ENCODE data around the gene SLC35D1.
"Not testable (repeated sequence)": the region's sequence is repeated elsewhere in the genome, so short reads cannot be mapped to it uniquely, and the experiment has no call there.

SLC35D1 gene

DNA sequence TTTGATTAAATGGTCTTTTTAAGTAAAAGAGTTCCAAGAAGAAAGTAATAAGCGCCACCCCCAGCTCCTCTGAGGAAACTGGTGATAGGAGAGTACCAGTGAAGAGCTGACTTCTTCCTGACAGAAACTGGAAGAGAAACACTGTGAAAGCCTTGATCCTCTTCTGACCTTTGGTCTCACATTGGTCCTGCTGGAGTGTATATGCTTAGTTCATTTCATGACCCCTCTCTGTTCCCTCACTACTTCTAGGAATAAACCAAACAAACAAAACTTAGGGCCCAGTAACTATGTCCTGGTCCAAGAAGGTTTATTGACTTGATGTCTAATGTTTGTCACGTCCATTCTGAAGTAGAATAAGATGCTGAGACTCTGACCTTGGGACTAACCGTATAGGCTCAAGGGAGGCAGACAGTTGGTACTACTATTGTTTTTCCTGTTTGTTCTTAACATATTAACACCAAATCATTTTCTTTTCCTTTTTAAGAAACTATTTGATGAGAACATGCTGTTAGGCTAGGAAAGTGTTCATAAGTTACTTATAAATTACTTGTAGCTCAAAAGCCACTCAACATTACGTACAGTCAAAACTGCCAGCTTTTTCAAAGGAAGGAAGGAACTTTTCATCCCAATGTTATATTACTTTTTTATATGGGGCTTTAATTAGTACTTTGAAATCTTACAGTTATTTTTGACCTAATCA, 71.2 kb downstream of the SLC35D1 start:
- Histone ChIP-seq H3K9me3 (ENCODE audit: low read length) (no peaks in the 10 kb centered on the region), H3K4me1 (ENCODE audit: insufficient read depth, low read length) (peaks cover 16% of the 10 kb centered on the region), H3K27ac (ENCODE audit: low read depth, low read length) (no peak overlapping the region), H3K4me3 (ENCODE audit: low read depth in 1 of 2, low read length in 2 of 2) (no peak overlapping the region), H3K9ac (ENCODE audit: low read length) (no peak overlapping the region), H3K36me3 (ENCODE audit: insufficient read depth, low read length) (peaks cover 33% of the 10 kb centered on the region), H3K27me3 (ENCODE audit: control insufficient read depth in 1 of 2, insufficient read depth in 2 of 2, low read length in 2 of 2) (no peaks in the 10 kb centered on the region)

DNA sequence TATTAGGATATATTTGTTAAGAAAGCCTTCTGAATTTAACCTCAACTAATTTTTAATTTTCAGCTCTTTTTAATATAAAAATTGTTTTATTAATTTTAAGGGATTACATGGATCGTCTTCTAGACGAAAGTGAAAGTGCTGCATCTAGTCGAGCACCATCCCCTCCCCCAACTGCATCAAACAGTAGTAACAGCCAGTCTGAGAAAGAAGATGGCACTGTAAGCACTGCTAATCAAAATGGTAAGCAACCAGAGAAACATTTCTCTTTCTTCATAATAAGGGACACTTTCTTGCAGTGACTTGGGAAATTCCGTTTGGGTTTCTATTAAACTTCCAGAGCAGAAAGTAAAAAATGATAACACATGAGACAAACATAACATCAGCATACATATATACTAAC, 72.3 kb downstream of the SLC35D1 start:
- Histone ChIP-seq H3K36me3 (ENCODE audit: insufficient read depth, low read length) (peaks cover 33% of the 10 kb centered on the region), H3K4me3 (ENCODE audit: low read depth in 1 of 2, low read length in 2 of 2) (peak overlapping the region in 1 of 2 donors; percentile 34), H3K9ac (ENCODE audit: low read length) (peak overlapping the region; percentile 72), H3K4me1 (ENCODE audit: insufficient read depth, low read length) (peaks cover 16% of the 10 kb centered on the region), H3K27ac (ENCODE audit: low read depth, low read length) (no peak overlapping the region), H3K27me3 (ENCODE audit: control insufficient read depth in 1 of 2, insufficient read depth in 2 of 2, low read length in 2 of 2) (no peaks in the 10 kb centered on the region), H3K9me3 (ENCODE audit: low read length) (no peaks in the 10 kb centered on the region)

DNA sequence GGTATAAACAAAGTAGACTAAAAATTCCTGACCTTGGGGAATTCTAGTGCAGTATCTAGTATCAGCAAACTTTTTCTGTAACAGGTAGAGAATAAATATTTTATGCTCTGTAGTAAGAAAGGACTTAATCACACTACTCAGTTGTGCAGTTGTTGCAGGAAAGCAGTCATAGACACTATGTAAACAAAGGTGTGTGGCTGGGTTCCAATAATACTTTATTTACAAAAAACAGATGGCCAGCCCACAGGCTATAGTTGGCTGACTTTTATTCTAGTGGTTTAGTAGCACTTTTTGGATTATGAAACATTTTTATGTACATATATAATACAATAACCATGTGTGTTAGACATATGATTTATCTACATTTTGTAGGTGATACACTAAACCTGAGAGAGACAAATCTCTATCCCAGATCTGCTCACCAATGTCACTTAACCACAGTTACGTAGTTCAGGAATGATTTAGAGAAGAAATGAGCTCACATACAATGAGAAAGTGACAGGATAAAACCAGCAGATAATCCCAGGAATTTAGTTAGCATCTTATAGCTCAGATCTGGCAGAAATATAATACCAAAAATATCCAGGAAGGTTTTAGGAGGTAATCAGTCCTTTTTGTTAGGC, 73.1 kb downstream of the SLC35D1 start:
- Histone ChIP-seq H3K27me3 (ENCODE audit: control insufficient read depth in 1 of 2, insufficient read depth in 2 of 2, low read length in 2 of 2) (no peaks in the 10 kb centered on the region), H3K27ac (ENCODE audit: low read depth, low read length) (no peak overlapping the region), H3K4me3 (ENCODE audit: low read depth in 1 of 2, low read length in 2 of 2) (no peak overlapping the region), H3K36me3 (ENCODE audit: insufficient read depth, low read length) (peaks cover 33% of the 10 kb centered on the region), H3K9ac (ENCODE audit: low read length) (peak overlapping the region; percentile 72), H3K4me1 (ENCODE audit: insufficient read depth, low read length) (peaks cover 16% of the 10 kb centered on the region), H3K9me3 (ENCODE audit: low read length) (no peaks in the 10 kb centered on the region)

DNA sequence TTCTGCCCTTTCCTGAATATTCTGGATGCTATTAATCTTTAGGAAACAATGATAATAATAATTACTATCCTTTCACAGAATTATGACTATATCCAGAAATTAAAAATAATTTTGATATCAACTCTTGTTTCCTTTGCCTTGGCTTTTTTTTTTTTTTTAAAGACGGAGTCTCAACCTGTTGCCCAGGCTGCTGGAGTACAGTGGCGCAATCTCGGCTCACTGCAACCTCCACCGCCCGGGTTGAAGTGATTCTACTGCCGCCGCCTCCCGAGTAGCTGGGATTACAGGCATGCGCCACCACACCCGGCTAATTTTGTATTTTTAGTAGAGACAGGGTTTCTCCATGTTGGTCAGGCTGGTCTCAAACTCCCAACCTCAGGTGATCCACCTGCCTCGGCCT, 74.3 kb downstream of the SLC35D1 start:
- Histone ChIP-seq H3K4me1 (ENCODE audit: insufficient read depth, low read length) (peaks cover 16% of the 10 kb centered on the region), H3K36me3 (ENCODE audit: insufficient read depth, low read length) (peaks cover 42% of the 10 kb centered on the region)
- H3K9ac ChIP-seq (ENCODE audit: low read length); H3K27me3 ChIP-seq (ENCODE audit: control insufficient read depth in 1 of 2, insufficient read depth in 2 of 2, low read length in 2 of 2); H3K4me3 ChIP-seq (ENCODE audit: low read depth in 1 of 2, low read length in 2 of 2); H3K9me3 ChIP-seq (ENCODE audit: low read length); H3K27ac ChIP-seq (ENCODE audit: low read depth, low read length): not testable (repeated sequence)

DNA sequence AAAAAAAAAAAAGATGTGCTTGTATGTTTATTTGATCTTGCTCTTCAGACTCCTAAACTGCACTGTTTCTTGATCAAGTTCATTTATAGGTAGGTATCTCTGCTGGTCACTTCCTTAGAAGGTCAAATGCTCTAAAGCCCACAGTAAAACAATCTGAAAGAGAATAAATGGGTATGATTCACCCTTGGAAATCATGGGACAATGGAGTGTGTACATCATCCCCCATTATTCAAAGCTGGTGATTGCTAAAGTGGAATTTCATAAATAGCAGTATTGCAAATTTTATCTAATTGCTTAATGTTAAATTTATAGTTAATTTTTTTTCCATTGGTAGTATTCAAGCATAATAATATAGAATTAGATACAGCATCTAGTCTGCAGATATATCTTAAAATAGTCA, 75.7 kb downstream of the SLC35D1 start:
- no peak overlapping the region for H3K9ac ChIP-seq (ENCODE audit: low read length)
- no peaks in the 10 kb centered on the region for H3K27me3 ChIP-seq (ENCODE audit: control insufficient read depth in 1 of 2, insufficient read depth in 2 of 2, low read length in 2 of 2)
- H3K27ac ChIP-seq (ENCODE audit: low read depth, low read length): no peak overlapping the region
- H3K36me3 ChIP-seq (ENCODE audit: insufficient read depth, low read length): peaks cover 38% of the 10 kb centered on the region
- H3K9me3 ChIP-seq (ENCODE audit: low read length): no peaks in the 10 kb centered on the region
- no peak overlapping the region for H3K4me3 ChIP-seq (ENCODE audit: low read depth in 1 of 2, low read length in 2 of 2)
- peaks cover 16% of the 10 kb centered on the region for H3K4me1 ChIP-seq (ENCODE audit: insufficient read depth, low read length)

DNA sequence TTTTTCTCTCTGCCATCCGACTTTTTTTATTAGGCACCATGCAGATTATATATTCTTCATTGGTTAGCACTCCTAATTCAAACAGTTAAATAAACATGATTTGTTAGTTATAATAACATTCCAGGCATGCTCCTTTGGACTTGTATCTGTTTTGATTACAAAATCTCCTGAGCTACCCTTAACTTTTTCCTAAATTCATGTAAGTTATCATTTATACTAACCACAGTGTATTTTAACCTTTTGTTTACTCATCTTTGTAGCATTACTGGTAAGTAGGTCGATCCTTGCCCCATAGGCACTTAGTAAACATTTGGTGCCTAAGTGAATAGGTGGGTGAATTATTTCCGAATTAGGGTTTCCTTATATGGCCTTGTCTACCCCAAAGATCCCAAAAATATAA, 85.4 kb downstream of the SLC35D1 start:
- H3K27me3 ChIP-seq (ENCODE audit: control insufficient read depth in 1 of 2, insufficient read depth in 2 of 2, low read length in 2 of 2): no peaks in the 10 kb centered on the region
- peaks cover 28% of the 10 kb centered on the region for H3K36me3 ChIP-seq (ENCODE audit: insufficient read depth, low read length)
- no peaks in the 10 kb centered on the region for H3K9me3 ChIP-seq (ENCODE audit: low read length)
- no peak overlapping the region for H3K9ac ChIP-seq (ENCODE audit: low read length)
- no peak overlapping the region for H3K27ac ChIP-seq (ENCODE audit: low read depth, low read length)
- no peak overlapping the region for H3K4me3 ChIP-seq (ENCODE audit: low read depth in 1 of 2, low read length in 2 of 2)
- no peaks in the 10 kb centered on the region for H3K4me1 ChIP-seq (ENCODE audit: insufficient read depth, low read length)

DNA sequence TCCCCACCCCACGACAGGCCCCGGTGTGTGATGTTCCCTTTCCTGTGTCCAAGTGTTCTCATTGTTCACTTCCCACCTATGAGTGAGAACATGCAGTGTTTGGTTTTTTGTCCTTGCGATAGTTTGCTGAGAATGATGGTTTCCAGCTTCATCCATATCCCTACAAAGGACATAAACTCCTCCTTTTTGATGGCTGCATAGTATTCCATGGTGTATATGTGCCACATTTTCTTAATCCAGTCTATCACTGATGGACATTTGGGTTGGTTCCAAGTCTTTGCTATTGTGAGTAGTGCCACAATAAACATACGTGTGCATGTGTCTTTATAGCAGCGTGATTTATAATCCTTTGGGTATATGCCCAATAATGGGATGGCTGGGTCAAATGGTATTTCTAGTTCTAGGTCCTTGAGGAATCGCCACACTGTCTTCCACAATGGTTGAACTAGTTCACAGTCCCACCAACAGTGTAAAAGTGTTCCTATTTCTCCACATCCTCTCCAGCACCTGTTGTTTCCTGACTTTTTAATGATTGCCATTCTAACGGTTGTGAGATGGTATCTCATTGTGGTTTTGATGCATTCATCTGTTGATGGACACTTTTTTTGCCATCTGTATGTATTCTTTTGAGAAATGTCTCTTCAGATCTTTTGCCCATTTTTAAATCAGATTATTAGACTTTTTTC, 87.6 kb downstream of the SLC35D1 start:
- not testable (repeated sequence) for H3K4me3 ChIP-seq (ENCODE audit: low read depth in 1 of 2, low read length in 2 of 2); H3K27ac ChIP-seq (ENCODE audit: low read depth, low read length); H3K4me1 ChIP-seq (ENCODE audit: insufficient read depth, low read length); H3K9ac ChIP-seq (ENCODE audit: low read length); H3K9me3 ChIP-seq (ENCODE audit: low read length); H3K27me3 ChIP-seq (ENCODE audit: control insufficient read depth in 1 of 2, insufficient read depth in 2 of 2, low read length in 2 of 2)
- peaks cover 36% of the 10 kb centered on the region for H3K36me3 ChIP-seq (ENCODE audit: insufficient read depth, low read length)

DNA sequence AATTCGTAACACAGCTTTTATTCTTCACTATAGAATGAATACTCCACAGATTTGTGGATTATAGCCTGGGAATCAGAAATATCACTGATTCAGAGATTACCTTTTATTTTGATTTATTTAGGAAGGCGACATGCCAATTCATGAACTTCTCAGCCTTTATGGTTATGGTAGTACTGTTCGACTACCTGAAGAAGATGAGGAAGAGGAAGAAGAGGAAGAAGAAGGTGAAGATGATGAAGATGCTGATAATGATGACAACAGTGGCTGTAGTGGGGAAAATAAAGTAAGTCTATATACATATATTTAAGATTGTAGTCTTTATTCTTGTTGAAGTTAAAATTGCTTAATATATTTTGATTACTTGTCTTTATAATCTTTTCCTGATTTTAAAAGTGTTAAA, 96.0 kb downstream of the SLC35D1 start:
- peaks cover 28% of the 10 kb centered on the region for H3K36me3 ChIP-seq (ENCODE audit: insufficient read depth, low read length)
- H3K4me3 ChIP-seq (ENCODE audit: low read depth in 1 of 2, low read length in 2 of 2): no peak overlapping the region
- no peaks in the 10 kb centered on the region for H3K4me1 ChIP-seq (ENCODE audit: insufficient read depth, low read length)
- H3K27ac ChIP-seq (ENCODE audit: low read depth, low read length): no peak overlapping the region
- no peaks in the 10 kb centered on the region for H3K27me3 ChIP-seq (ENCODE audit: control insufficient read depth in 1 of 2, insufficient read depth in 2 of 2, low read length in 2 of 2)
- H3K9ac ChIP-seq (ENCODE audit: low read length): no peak overlapping the region
- no peaks in the 10 kb centered on the region for H3K9me3 ChIP-seq (ENCODE audit: low read length)

DNA sequence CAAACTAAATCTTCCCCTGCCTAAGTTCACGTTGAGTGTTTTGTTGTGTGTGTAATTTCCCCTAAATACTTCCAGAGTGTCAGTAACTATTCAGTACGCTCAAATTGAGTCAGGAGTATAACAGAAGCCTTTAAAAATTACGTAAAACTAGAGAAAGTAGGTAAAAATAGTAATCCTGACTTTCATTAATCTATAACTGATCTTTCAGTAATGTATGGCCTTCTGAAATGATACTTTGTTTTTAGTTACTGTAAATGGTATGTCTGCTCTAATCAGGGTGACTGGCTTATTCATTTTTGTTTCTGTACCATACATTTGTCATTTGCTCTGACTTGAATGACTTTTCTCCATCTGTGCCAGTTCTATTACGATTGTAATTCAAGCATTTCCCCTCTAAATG, 99.7 kb downstream of the SLC35D1 start:
- Histone ChIP-seq H3K27ac (ENCODE audit: low read depth, low read length) (no peak overlapping the region), H3K9me3 (ENCODE audit: low read length) (no peaks in the 10 kb centered on the region), H3K36me3 (ENCODE audit: insufficient read depth, low read length) (peaks cover 7% of the 10 kb centered on the region)

DNA sequence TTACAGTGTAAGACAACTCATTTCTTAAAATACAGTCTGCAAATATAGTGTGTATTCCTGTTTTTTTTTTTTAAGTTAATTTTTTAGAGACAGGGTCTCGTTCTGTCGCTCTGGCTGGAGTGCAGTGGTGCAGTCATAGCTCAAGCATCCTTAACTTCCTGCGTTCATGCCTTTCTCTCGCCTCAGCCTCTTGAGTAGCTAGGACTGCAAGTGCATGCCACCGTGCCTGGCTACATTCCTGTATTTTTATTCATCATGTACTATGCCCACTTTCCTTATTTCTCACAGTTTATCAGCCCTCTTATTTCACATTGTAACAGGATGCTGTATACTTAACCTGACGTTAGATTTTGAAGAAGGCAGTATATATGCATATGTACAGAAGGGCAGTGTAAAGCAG, 102.4 kb downstream of the SLC35D1 start:
- Histone ChIP-seq H3K27ac (ENCODE audit: low read depth, low read length) (no peak overlapping the region), H3K9me3 (ENCODE audit: low read length) (no peaks in the 10 kb centered on the region), H3K36me3 (ENCODE audit: insufficient read depth, low read length) (peaks cover 22% of the 10 kb centered on the region), H3K4me1 (ENCODE audit: insufficient read depth, low read length) (peaks cover 7% of the 10 kb centered on the region), H3K9ac (ENCODE audit: low read length) (no peak overlapping the region), H3K27me3 (ENCODE audit: control insufficient read depth in 1 of 2, insufficient read depth in 2 of 2, low read length in 2 of 2) (no peaks in the 10 kb centered on the region), H3K4me3 (ENCODE audit: low read depth in 1 of 2, low read length in 2 of 2) (no peak overlapping the region)

More for the DNA sequence above, 99.7 kb downstream of the SLC35D1 start:
- no peaks in the 10 kb centered on the region for H3K27me3 ChIP-seq (ENCODE audit: control insufficient read depth in 1 of 2, insufficient read depth in 2 of 2, low read length in 2 of 2)
- H3K9ac ChIP-seq (ENCODE audit: low read length): no peak overlapping the region
- H3K4me1 ChIP-seq (ENCODE audit: insufficient read depth, low read length): no peaks in the 10 kb centered on the region
- no peak overlapping the region for H3K4me3 ChIP-seq (ENCODE audit: low read depth in 1 of 2, low read length in 2 of 2)
